NCI-H446 treated with DMSO at 0.1 percent for 48 hours (cell line): Measurements from ENCODE around the gene MACROH2A1.
A peak's percentile ranks its signal among the peaks of the same experiment; 100 is the strongest.

Experiments
- DNase-seq: peaks from one replicate; lab custom pipeline; 2025; lab: John Stamatoyannopoulos, UW

MACROH2A1 gene

GRCh38 chr5:135398855-135399793, at the start of gene MACROH2A1:
MACROH2A1 (minus strand) TSS chr5:135399231; CDS start chr5:135389093, 10,138 bp downstream.
- DNase-seq, result peak; percentile 52

GRCh38 chr5:135448071-135448739, 49.2 kb upstream of the MACROH2A1 start:
- no peak for DNase-seq

GRCh38 chr5:135447298-135447929, 48.4 kb upstream of the MACROH2A1 start, which contains the start of gene DCANP1:
DCANP1 (minus strand) TSS chr5:135447348; CDS start chr5:135447108, 240 bp downstream.
- no peak for DNase-seq

GRCh38 chr5:135446615-135447014, 47.6 kb upstream of the MACROH2A1 start:
- no peak for DNase-seq

GRCh38 chr5:135446206-135446605, 47.2 kb upstream of the MACROH2A1 start:
- no peak for DNase-seq

- no peak for DNase-seq
Measured at GRCh38 chr5:135445306-135445985, 46.4 kb upstream of the MACROH2A1 start.

- DNase-seq, result no peak
Measured at GRCh38 chr5:135444881-135445280, 45.9 kb upstream of the MACROH2A1 start.

- DNase-seq, result no peak
Measured at GRCh38 chr5:135444360-135444759, 45.3 kb upstream of the MACROH2A1 start.

GRCh38 chr5:135443161-135443960, 44.3 kb upstream of the MACROH2A1 start:
- DNase-seq, result no peak

GRCh38 chr5:135442431-135443160, 43.6 kb upstream of the MACROH2A1 start:
- no peak for DNase-seq

GRCh38 chr5:135441919-135442318, 42.9 kb upstream of the MACROH2A1 start:
- no peak for DNase-seq

GRCh38 chr5:135441350-135441831, 42.4 kb upstream of the MACROH2A1 start:
- no peak for DNase-seq

- no peak for DNase-seq
Measured at GRCh38 chr5:135440916-135441315, 41.9 kb upstream of the MACROH2A1 start.

GRCh38 chr5:135439231-135440205, 40.5 kb upstream of the MACROH2A1 start:
- DNase-seq, result no peak

- DNase-seq, result no peak
Measured at GRCh38 chr5:135438636-135439221, 39.7 kb upstream of the MACROH2A1 start.

GRCh38 chr5:135437796-135438560, 38.9 kb upstream of the MACROH2A1 start:
- DNase-seq, result peak; percentile 92

- DNase-seq, result no peak
Measured at GRCh38 chr5:135437422-135437795, 38.4 kb upstream of the MACROH2A1 start.

GRCh38 chr5:135436951-135437418, 38.0 kb upstream of the MACROH2A1 start:
- DNase-seq, result no peak
